ENCODE results near the gene DMBT1.

DNA sequence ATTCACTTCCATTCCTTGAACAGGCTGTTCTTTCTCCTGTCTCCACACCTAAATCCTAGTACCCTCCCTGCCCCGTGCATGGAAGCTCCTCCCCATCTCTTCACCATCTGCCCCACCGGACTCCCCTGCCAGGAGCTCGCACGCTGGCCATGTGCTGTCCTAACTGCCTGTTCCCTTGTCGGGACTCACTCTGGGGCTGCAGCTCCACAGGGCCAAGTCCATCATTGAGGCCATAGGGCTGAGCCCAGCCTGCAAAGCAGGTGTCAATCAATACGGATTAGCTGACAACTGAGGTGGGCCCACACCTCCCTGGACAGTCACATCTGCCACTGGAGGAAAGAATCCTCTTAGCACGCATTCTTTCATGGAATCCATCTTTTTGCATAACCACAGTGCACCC lies 41.4 kb upstream of the DMBT1 start:
- no peak for TF ChIP-seq POLR2A (IDR thresholded peaks at IDR 0.05; ENCODE audit: low read depth, low read length)
- no peak for TF ChIP-seq POLR2AphosphoS5 (IDR thresholded peaks at IDR 0.05; ENCODE audit: low read depth, low read length)
